ENCODE results near the gene OR2C3.

DNA sequence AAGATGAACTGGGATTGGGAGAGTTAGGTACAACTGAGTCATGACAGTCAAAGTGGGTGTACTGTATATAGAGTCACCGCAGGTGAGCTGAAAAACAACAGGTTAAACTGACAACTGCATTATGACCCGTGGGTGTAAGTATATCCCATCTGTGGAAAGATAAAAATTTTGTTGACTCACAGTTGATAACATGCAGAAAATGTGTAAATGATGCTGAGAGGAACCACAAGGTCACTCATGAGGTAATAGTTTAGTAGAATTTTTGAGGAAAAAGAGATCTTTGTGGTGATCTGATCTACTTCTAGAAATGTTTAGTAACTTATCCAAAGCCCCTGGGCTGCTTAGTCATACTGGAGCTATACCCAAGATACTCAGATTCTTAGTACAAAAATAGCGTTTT, 838 bp downstream of the OR2C3 start:
- TF ChIP-seq, protein P1, sequence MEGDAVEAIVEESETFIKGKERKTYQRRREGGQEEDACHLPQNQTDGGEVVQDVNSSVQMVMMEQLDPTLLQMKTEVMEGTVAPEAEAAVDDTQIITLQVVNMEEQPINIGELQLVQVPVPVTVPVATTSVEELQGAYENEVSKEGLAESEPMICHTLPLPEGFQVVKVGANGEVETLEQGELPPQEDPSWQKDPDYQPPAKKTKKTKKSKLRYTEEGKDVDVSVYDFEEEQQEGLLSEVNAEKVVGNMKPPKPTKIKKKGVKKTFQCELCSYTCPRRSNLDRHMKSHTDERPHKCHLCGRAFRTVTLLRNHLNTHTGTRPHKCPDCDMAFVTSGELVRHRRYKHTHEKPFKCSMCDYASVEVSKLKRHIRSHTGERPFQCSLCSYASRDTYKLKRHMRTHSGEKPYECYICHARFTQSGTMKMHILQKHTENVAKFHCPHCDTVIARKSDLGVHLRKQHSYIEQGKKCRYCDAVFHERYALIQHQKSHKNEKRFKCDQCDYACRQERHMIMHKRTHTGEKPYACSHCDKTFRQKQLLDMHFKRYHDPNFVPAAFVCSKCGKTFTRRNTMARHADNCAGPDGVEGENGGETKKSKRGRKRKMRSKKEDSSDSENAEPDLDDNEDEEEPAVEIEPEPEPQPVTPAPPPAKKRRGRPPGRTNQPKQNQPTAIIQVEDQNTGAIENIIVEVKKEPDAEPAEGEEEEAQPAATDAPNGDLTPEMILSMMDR (IDR thresholded peaks at IDR 0.05; ENCODE audit: low read length) = no peak
- TF ChIP-seq EZH2 (optimal IDR thresholded peaks at IDR 0.05; ENCODE audit: low read depth, low read length) = no peak
